Measurements from ENCODE around the gene ZNF646. TPM values are rescaled to one million over a fixed set of nuclear protein-coding genes. Genes with fewer than 3 reads are reported as not detected.
A peak's percentile ranks its signal among the peaks of the same experiment; 100 is the strongest.

The ZNF646 gene
- total and polyA plus RNA-seq, 2 of the 13 experiments (the other 11 are each of a cell fraction or from before 2014, with no cell fraction given): 3.4 to 10.9 TPM

- TF ChIP-seq SNAI1 (CRISPR knock-in tag; IDR thresholded peaks at IDR 0.05; ENCODE audit: borderline replicate concordance) (peak; percentile 95; the same call in 1 of the 2 replicates), CENPT (CRISPR knock-in tag; IDR thresholded peaks at IDR 0.05; ENCODE audit: low read depth) (peak; percentile 91), ZNF33A (CRISPR knock-in tag; IDR thresholded peaks at IDR 0.05; ENCODE audit: borderline replicate concordance) (0 out of 2 replicates have a peak, but pooled peaks have one; percentile 34), ZMYM2 (CRISPR knock-in tag; IDR thresholded peaks at IDR 0.05) (0 out of 2 replicates have a peak, but pooled peaks have one; percentile 49), ATF7-NPFF (CRISPR knock-in tag; IDR thresholded peaks at IDR 0.05; ENCODE audit: low read depth) (peak; percentile 96), TAF15 (IDR thresholded peaks at IDR 0.05; ENCODE audit: low read depth, low read length, poor library complexity, severe bottlenecking) (peak; percentile 51), HNF1B (CRISPR knock-in tag; IDR thresholded peaks at IDR 0.05) (peak; percentile 87), HNRNPUL1 (IDR thresholded peaks at IDR 0.05; ENCODE audit: low read depth, low read length) (no peak), CHD4 (IDR thresholded peaks at IDR 0.05; ENCODE audit: borderline replicate concordance, low read length) (no peak), RORA (CRISPR knock-in tag; IDR thresholded peaks at IDR 0.05) (no peak), ZNF7 (CRISPR knock-in tag; IDR thresholded peaks at IDR 0.05) (no peak), ZNF180 (CRISPR knock-in tag; IDR thresholded peaks at IDR 0.05; ENCODE audit: borderline replicate concordance, low read depth) (peak; percentile 39; the same call in 1 of the 2 replicates), XBP1 (CRISPR knock-in tag; IDR thresholded peaks at IDR 0.05) (no peak; the same call in 1 of the 2 replicates), MTERF4 (CRISPR knock-in tag; IDR thresholded peaks at IDR 0.05) (peak; percentile 83; the same call in 1 of the 2 replicates), FOSL2 (CRISPR knock-in tag; IDR thresholded peaks at IDR 0.05) (peak; percentile 80), ZNF558 (CRISPR knock-in tag; IDR thresholded peaks at IDR 0.05; ENCODE audit: borderline replicate concordance) (peak; percentile 98), ZNF224 (CRISPR knock-in tag; IDR thresholded peaks at IDR 0.05) (peak; percentile 71; the same call in 1 of the 2 replicates), ZNF687 (CRISPR knock-in tag; IDR thresholded peaks at IDR 0.05) (peak; percentile 98), TRAFD1 (CRISPR knock-in tag; IDR thresholded peaks at IDR 0.05; ENCODE audit: borderline replicate concordance) (0 out of 2 replicates have a peak, but pooled peaks have one; percentile 89), NR1H2 (CRISPR knock-in tag; IDR thresholded peaks at IDR 0.05; ENCODE audit: borderline replicate concordance, low read depth) (0 out of 2 replicates have a peak, but pooled peaks have one; percentile 62)
These were observed 31.5 kb downstream of the ZNF646 start (continued) for GRCh38 chr16:31105677-31106213.
